IPS DF 6.9 (cell line): ENCODE data around the gene PROC.
A peak's percentile ranks its signal among the peaks of the same experiment; 100 is the strongest.

ENCODE experiments used
- DNase-seq: peaks from one replicate; pipeline ENCODE4 v3.0.0-alpha.2; 2013; ENCODE audit warnings: low read depth, low spot score
- H3K27ac ChIP-seq: one replicate; pipeline ENCODE4 v1.5.1; 2013; ENCODE audit warnings: low read length, control low read depth
- H3K27me3 ChIP-seq: 2 replicates; pipeline ENCODE4 v1.6.1; 2013; ENCODE audit warnings: mild to moderate bottlenecking, low read length; ENCODE audit not compliant: control insufficient read depth, insufficient read depth
- H3K36me3 ChIP-seq: 2 replicates; pipeline ENCODE4 v1.6.1; 2013; ENCODE audit warnings: low read length; ENCODE audit not compliant: control insufficient read depth, insufficient read depth
- H3K4me1 ChIP-seq: 2 replicates; pipeline ENCODE4 v1.6.1; 2013; ENCODE audit warnings: low read length; ENCODE audit not compliant: control insufficient read depth, insufficient read depth
- H3K4me3 ChIP-seq: 2 replicates; pipeline ENCODE4 v1.5.1; 2013; ENCODE audit warnings: mild to moderate bottlenecking, low read length
- H3K9me3 ChIP-seq: 2 replicates; pipeline ENCODE4 v1.6.1; 2013; ENCODE audit warnings: low read length, inconsistent platforms; ENCODE audit not compliant: control insufficient read depth, insufficient read depth
- WGBS: extraction: QIAGEN DNeasy Blood & Tissue Kit; methylation state at CpG from one replicate; pipeline ENCODE4 v1.1.7; 2013; ENCODE audit warnings: mixed read lengths, missing lambda C conversion rate; ENCODE audit not compliant: insufficient read length, insufficient coverage; 5-methylcytosine and 5-hydroxymethylcytosine counted together

Gene PROC

GRCh38 chr2:127413782-127414637 lies 4.2 kb upstream of the PROC start:
- Histone ChIP-seq H3K4me1 (no peaks in the 10 kb centered on the region), H3K27ac (no peak overlapping the region), H3K9me3 (no peaks in the 10 kb centered on the region), H3K4me3 (no peak overlapping the region), H3K36me3 (no peaks in the 10 kb centered on the region), H3K27me3 (peaks cover 9% of the 10 kb centered on the region; the same call in 1 of the 2 replicates)
- no peak for DNase-seq
- WGBS = no CpG with 5 or more reads among the region's 8 CpGs

GRCh38 chr2:127414638-127415592 lies 3.3 kb upstream of the PROC start:
- WGBS = no CpG with 5 or more reads among the region's 13 CpGs
- Histone ChIP-seq H3K27me3 (peaks cover 9% of the 10 kb centered on the region; the same call in 1 of the 2 replicates), H3K9me3 (no peaks in the 10 kb centered on the region), H3K4me1 (no peaks in the 10 kb centered on the region), H3K27ac (no peak overlapping the region), H3K4me3 (no peak overlapping the region), H3K36me3 (no peaks in the 10 kb centered on the region)
- DNase-seq = no peak

GRCh38 chr2:127415593-127416505 lies 2.4 kb upstream of the PROC start:
- no CpG with 5 or more reads among the region's 55 CpGs for WGBS
- DNase-seq = no peak

GRCh38 chr2:127416506-127417001 lies 1.7 kb upstream of the PROC start:
- WGBS = no CpG with 5 or more reads among the region's 4 CpGs
- no peak for DNase-seq
- Histone ChIP-seq H3K36me3 (no peaks in the 10 kb centered on the region), H3K9me3 (no peaks in the 10 kb centered on the region), H3K27ac (no peak overlapping the region), H3K4me3 (no peak overlapping the region), H3K27me3 (peaks cover 9% of the 10 kb centered on the region; the same call in 1 of the 2 replicates), H3K4me1 (no peaks in the 10 kb centered on the region)

More at GRCh38 chr2:127415593-127416505, 2.4 kb upstream of the PROC start:
- H3K4me3 ChIP-seq = peak overlapping the region; percentile 15; the same call in 1 of the 2 replicates
- no peak overlapping the region for H3K27ac ChIP-seq
- peaks cover 9% of the 10 kb centered on the region; the same call in 1 of the 2 replicates for H3K27me3 ChIP-seq
- no peaks in the 10 kb centered on the region for H3K4me1 ChIP-seq
- no peaks in the 10 kb centered on the region for H3K9me3 ChIP-seq
- H3K36me3 ChIP-seq = no peaks in the 10 kb centered on the region

- H3K36me3 ChIP-seq = no peaks in the 10 kb centered on the region
- DNase-seq = no peak
- H3K27ac ChIP-seq = no peak overlapping the region
- H3K4me1 ChIP-seq = no peaks in the 10 kb centered on the region
- no peak overlapping the region for H3K4me3 ChIP-seq
- no peaks in the 10 kb centered on the region for H3K9me3 ChIP-seq
- no CpG with 5 or more reads among the region's 8 CpGs for WGBS
- H3K27me3 ChIP-seq = peaks cover 11% of the 10 kb centered on the region; the same call in 1 of the 2 replicates
These were observed 821 bp upstream of the PROC start for GRCh38 chr2:127417406-127417805.

GRCh38 chr2:127419112-127419430 lies 844 bp downstream of the PROC start:
- no CpG with 5 or more reads among the region's 4 CpGs for WGBS
- no peak for DNase-seq
- Histone ChIP-seq H3K27ac (no peak overlapping the region), H3K4me3 (no peak overlapping the region), H3K4me1 (no peaks in the 10 kb centered on the region), H3K9me3 (no peaks in the 10 kb centered on the region), H3K36me3 (no peaks in the 10 kb centered on the region), H3K27me3 (peaks cover 11% of the 10 kb centered on the region; the same call in 1 of the 2 replicates)

- H3K27me3 ChIP-seq = peaks cover 11% of the 10 kb centered on the region; the same call in 1 of the 2 replicates
- no peaks in the 10 kb centered on the region for H3K9me3 ChIP-seq
- no CpG with 5 or more reads among the region's 15 CpGs for WGBS
- H3K4me1 ChIP-seq = no peaks in the 10 kb centered on the region
- no peak overlapping the region for H3K4me3 ChIP-seq
- H3K36me3 ChIP-seq = no peaks in the 10 kb centered on the region
- no peak overlapping the region for H3K27ac ChIP-seq
- no peak for DNase-seq
These were observed 1.3 kb downstream of the PROC start for GRCh38 chr2:127419448-127420038.

- Histone ChIP-seq H3K27ac (no peak overlapping the region), H3K4me3 (no peak overlapping the region), H3K27me3 (peaks cover 9% of the 10 kb centered on the region; the same call in 1 of the 2 replicates), H3K36me3 (no peaks in the 10 kb centered on the region), H3K9me3 (no peaks in the 10 kb centered on the region), H3K4me1 (no peaks in the 10 kb centered on the region)
- WGBS = no CpG with 5 or more reads among the region's 8 CpGs
- no peak for DNase-seq
These were observed 2.0 kb downstream of the PROC start for GRCh38 chr2:127420039-127420864.
